Fibroblast of lung (primary cell): Measurements from ENCODE around the gene MGP.

Source experiments
- EZH2 ChIP-seq: IDR thresholded peaks from 2 replicates; pipeline ENCODE4 v1.5.1; 2012; ENCODE audit warnings: low read length, control low read depth, mild to moderate bottlenecking; ENCODE audit errors: missing control alignments
- TF ChIP-seq, protein P1 (sequence below), 2 donors: IDR thresholded peaks in 1 of 2; conservative IDR thresholded peaks in 1 of 2; 1 replicate in 1 of 2; 2 replicates in 1 of 2; pipeline ENCODE4 v1.5.1; 2011 to 2012; ENCODE audit warnings: low read length in 2 of 2, control low read depth in 1 of 2, inconsistent platforms in 1 of 2, low read depth in 1 of 2, mild to moderate bottlenecking in 1 of 2

DNA sequence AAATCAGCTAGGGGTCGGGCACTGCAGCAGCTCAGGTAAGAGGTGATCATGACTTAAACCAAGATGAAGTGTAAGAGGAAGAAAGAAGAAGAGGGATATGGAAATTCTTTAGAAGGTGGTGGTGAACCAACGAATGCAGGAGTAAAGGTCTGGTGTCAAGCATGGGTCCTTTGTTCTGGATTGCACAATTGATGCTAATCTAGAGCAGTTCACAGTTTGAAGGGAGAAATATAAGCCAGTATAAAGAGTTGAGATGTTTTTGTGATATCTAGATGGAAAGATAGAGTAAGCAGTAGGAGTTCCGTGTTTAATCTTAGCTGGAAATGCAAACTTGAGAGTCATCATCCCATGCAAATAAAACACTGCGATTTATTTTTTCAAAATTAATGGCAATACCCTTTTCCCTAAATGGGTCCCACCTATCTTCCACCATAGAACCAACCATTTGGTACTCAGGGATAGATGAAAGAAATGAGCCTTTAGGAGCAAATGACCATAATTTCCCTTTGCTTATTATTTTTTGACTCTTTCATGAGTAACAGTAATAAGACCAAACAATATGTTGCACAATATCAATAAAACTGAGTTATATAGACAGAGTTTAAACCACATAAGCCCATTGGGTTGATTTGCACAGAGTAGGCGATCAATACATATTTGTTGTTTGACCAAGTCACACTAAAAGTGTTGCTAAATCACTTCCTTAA is 15.0 kb upstream of the MGP start:
- TF ChIP-seq EZH2 = no peak
- TF ChIP-seq, protein P1, sequence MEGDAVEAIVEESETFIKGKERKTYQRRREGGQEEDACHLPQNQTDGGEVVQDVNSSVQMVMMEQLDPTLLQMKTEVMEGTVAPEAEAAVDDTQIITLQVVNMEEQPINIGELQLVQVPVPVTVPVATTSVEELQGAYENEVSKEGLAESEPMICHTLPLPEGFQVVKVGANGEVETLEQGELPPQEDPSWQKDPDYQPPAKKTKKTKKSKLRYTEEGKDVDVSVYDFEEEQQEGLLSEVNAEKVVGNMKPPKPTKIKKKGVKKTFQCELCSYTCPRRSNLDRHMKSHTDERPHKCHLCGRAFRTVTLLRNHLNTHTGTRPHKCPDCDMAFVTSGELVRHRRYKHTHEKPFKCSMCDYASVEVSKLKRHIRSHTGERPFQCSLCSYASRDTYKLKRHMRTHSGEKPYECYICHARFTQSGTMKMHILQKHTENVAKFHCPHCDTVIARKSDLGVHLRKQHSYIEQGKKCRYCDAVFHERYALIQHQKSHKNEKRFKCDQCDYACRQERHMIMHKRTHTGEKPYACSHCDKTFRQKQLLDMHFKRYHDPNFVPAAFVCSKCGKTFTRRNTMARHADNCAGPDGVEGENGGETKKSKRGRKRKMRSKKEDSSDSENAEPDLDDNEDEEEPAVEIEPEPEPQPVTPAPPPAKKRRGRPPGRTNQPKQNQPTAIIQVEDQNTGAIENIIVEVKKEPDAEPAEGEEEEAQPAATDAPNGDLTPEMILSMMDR (conservative IDR thresholded peaks at IDR 0.05 in 1 of 2, IDR thresholded peaks at IDR 0.05 in 1 of 2; ENCODE audit: low read depth in 1 of 2, low read length in 2 of 2) = no peak
